Measurements from ENCODE around the gene FBXL19.

DNA sequence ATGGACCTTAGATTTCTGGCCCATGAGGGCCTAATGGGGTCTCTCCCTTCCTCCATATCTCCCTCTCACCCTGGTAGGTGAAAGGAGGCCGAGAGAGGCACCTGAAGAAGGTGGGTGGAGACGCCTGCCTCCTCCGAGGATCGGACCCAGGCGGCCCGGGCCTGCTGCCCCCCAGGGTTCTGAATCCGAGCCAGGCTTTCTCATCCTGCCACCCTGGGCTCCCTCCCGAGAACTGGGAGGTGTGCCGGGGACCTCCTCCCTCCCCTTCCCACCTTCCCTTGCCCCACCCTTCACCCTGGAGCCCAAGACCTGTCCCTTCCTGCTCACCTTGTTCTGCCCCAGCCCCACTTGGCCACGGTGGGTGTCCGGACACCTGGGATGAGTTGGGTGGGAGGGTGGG lies 5.0 kb downstream of the FBXL19 start:
- TF ChIP-seq, protein P1, sequence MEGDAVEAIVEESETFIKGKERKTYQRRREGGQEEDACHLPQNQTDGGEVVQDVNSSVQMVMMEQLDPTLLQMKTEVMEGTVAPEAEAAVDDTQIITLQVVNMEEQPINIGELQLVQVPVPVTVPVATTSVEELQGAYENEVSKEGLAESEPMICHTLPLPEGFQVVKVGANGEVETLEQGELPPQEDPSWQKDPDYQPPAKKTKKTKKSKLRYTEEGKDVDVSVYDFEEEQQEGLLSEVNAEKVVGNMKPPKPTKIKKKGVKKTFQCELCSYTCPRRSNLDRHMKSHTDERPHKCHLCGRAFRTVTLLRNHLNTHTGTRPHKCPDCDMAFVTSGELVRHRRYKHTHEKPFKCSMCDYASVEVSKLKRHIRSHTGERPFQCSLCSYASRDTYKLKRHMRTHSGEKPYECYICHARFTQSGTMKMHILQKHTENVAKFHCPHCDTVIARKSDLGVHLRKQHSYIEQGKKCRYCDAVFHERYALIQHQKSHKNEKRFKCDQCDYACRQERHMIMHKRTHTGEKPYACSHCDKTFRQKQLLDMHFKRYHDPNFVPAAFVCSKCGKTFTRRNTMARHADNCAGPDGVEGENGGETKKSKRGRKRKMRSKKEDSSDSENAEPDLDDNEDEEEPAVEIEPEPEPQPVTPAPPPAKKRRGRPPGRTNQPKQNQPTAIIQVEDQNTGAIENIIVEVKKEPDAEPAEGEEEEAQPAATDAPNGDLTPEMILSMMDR (IDR thresholded peaks at IDR 0.05; ENCODE audit: insufficient read depth, low read length, poor library complexity, severe bottlenecking) = no peak
- no peak for TF ChIP-seq EZH2phosphoT487 (conservative IDR thresholded peaks at IDR 0.05; ENCODE audit: low read length)

All from SU-DHL-6 (cell line).